ENCODE measurements around the gene LMNTD2. TPM values are rescaled to one million over a fixed set of nuclear protein-coding genes. Genes with fewer than 3 reads are reported as not detected.

Gene LMNTD2
- total RNA-seq, 1 donor from 2014 or later = 1.1 TPM

DNA sequence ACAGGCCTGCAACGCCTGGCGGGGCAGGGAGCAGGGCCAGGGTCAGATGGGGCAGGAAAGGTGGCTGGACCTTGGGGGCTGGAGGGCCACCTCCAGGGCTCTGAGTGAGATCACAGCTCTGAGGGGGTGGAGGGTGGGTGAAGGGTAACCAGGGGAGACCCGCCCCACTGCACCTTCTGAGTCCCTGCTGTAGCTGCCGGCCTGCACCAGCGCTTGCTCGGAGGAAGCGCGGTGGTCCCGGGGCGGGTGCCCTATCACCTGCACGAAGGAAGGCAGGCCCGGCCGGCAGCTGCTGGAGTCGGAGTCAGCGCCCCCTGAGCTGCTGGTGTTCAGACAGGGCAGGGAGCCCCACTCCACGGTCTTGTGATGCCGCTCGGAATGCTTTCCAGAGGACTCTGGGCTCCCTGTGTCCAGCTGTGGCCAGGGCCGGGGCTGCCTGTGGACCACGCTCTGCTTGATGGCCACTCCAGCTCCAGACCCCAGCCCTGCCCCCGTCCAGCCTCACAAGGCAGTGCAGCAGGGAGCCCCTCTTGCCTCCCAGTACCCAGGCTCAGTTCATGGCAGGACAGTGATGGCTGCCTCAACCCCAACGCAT is 3.8 kb downstream of the LMNTD2 start:
- Mint-ChIP-seq H3K27me3 (ENCODE audit: insufficient read depth, low read depth) (peaks cover 18% of the 10 kb centered on the region), H3K4me1 (peaks cover 11% of the 10 kb centered on the region)
- no peak overlapping the region for H2AFZ ChIP-seq (replicated peaks)

DNA sequence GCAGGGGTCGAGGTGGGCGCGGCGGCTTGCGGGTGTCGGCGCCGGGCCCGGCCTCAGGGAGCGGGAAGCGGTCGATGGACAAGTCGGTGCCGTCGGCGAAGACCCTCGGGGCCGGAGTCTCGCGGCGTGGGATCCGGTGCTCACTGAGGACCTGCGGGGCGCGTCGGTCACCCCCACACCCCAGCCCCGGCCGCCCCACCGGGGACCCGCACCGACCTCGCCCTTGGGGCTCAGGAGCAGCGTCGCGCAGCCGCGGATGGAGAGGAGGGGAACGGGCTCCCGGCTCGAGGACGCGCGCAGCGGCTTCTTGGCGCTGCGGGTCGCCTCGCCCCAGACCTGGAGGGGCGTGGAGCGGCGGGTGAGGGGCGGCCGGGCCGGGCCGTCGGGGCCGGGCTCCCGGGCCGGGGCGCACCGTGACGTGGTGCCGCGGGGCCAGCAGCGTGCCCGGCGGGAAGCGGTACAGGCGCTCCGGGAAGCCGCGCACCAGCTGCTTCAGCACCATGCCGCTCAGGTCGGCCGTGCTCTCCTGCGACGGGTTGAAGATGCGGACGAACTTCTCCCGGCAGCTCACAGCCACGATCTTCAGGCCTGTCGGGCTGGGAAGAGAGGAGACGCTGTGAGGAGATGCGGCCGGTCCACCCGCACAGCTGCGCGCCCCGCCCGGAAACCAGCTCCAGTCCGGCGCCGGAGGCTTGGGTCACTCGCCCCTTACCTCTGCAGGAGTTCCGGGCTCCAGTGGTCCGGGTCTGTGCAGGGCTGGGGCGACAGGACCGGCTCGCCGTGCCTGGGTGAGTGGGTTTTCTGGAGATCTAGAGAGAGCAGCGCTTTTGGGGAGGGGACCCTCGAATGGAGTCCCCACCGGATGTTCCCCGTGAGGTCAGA is 4.5 kb downstream of the LMNTD2 start:
- TF ChIP-seq CTCF (IDR thresholded peaks at IDR 0.05) (no peak), EZH2 (IDR thresholded peaks at IDR 0.05) (peak; percentile 98), EZH2phosphoT487 (IDR thresholded peaks at IDR 0.05) (peak; percentile 86)

More for the DNA sequence above, 3.8 kb downstream of the LMNTD2 start:
- Histone ChIP-seq H3K27me3 (peaks cover 51% of the 10 kb centered on the region), H3K36me3 (no peaks in the 10 kb centered on the region), H3K27ac (no peak overlapping the region), H3K79me2 (ENCODE audit: low read depth) (peaks cover 7% of the 10 kb centered on the region), H3K4me3 (peak overlapping the region; percentile 83), H3K9ac (no peak overlapping the region), H4K20me1 (ENCODE audit: low read depth) (peaks cover 17% of the 10 kb centered on the region), H3K4me1 (peaks cover 14% of the 10 kb centered on the region), H3K9me3 (ENCODE audit: low read depth) (no peaks in the 10 kb centered on the region), H3K4me2 (peak overlapping the region; percentile 100), H3F3A (ENCODE audit: low read depth) (peaks cover 33% of the 10 kb centered on the region)
- DNase-seq (ENCODE audit: low spot score) = no peak
- Mint-ChIP-seq H3K27ac (no peak overlapping the region), H3K9me3 (peaks cover 2% of the 10 kb centered on the region), H3K4me3 (peak overlapping the region; percentile 71), H3K36me3 (no peaks in the 10 kb centered on the region)
- no peak for TF ChIP-seq CTCF (IDR thresholded peaks at IDR 0.05)
- TF ChIP-seq EZH2 (IDR thresholded peaks at IDR 0.05) = no peak
- TF ChIP-seq EZH2phosphoT487 (IDR thresholded peaks at IDR 0.05) = no peak

GRCh38 chr11:555227-555779 is 5.2 kb downstream of the LMNTD2 start:
- H3K36me3 Mint-ChIP-seq = no peaks in the 10 kb centered on the region
- Histone ChIP-seq H3K9ac (no peak overlapping the region), H3K27ac (no peak overlapping the region), H3K4me1 (peaks cover 11% of the 10 kb centered on the region), H3K36me3 (no peaks in the 10 kb centered on the region), H4K20me1 (ENCODE audit: low read depth) (peaks cover 11% of the 10 kb centered on the region), H2AFZ (replicated peaks) (peak overlapping the region; percentile 96), H3F3A (ENCODE audit: low read depth) (peaks cover 30% of the 10 kb centered on the region), H3K9me3 (ENCODE audit: low read depth) (no peaks in the 10 kb centered on the region), H3K4me2 (peak overlapping the region; percentile 100), H3K4me3 (peak overlapping the region; percentile 83), H3K79me2 (ENCODE audit: low read depth) (no peaks in the 10 kb centered on the region), H3K27me3 (peaks cover 47% of the 10 kb centered on the region)
- TF ChIP-seq EZH2phosphoT487 (IDR thresholded peaks at IDR 0.05) = peak; percentile 37
- TF ChIP-seq CTCF (IDR thresholded peaks at IDR 0.05) = no peak
- H3K27me3 Mint-ChIP-seq (ENCODE audit: insufficient read depth, low read depth) = peaks cover 18% of the 10 kb centered on the region
- peak; percentile 63 for DNase-seq (ENCODE audit: low spot score)
- H3K9me3 Mint-ChIP-seq = peaks cover 2% of the 10 kb centered on the region
- H3K4me3 Mint-ChIP-seq = peak overlapping the region; percentile 77
- H3K27ac Mint-ChIP-seq = no peak overlapping the region
- H3K4me1 Mint-ChIP-seq = peaks cover 11% of the 10 kb centered on the region

More for the DNA sequence above, 4.5 kb downstream of the LMNTD2 start:
- Mint-ChIP-seq H3K4me1 (peaks cover 11% of the 10 kb centered on the region), H3K27ac (no peak overlapping the region), H3K9me3 (peaks cover 2% of the 10 kb centered on the region), H3K36me3 (no peaks in the 10 kb centered on the region), H3K4me3 (peak overlapping the region; percentile 71), H3K27me3 (ENCODE audit: insufficient read depth, low read depth) (peaks cover 18% of the 10 kb centered on the region)
- peaks cover 47% of the 10 kb centered on the region for H3K27me3 ChIP-seq
- peak overlapping the region; percentile 83 for H3K4me3 ChIP-seq
- peak overlapping the region; percentile 100 for H3K4me2 ChIP-seq
- peaks cover 11% of the 10 kb centered on the region for H4K20me1 ChIP-seq (ENCODE audit: low read depth)
- peak; percentile 65 for DNase-seq (ENCODE audit: low spot score)
- no peak overlapping the region for H3K27ac ChIP-seq
- no peaks in the 10 kb centered on the region for H3K9me3 ChIP-seq (ENCODE audit: low read depth)
- H2AFZ ChIP-seq (replicated peaks) = peak overlapping the region; percentile 96
- peaks cover 11% of the 10 kb centered on the region for H3K4me1 ChIP-seq
- H3K79me2 ChIP-seq (ENCODE audit: low read depth) = peaks cover under 1% of the 10 kb centered on the region
- H3K9ac ChIP-seq = no peak overlapping the region
- no peaks in the 10 kb centered on the region for H3K36me3 ChIP-seq
- peaks cover 33% of the 10 kb centered on the region for H3F3A ChIP-seq (ENCODE audit: low read depth)

All from neural progenitor cell (in vitro differentiated cells).